Lung (tissue), 12 donors: ENCODE data around the gene CMTM5. TPM values are rescaled to one million over a fixed set of nuclear protein-coding genes. Genes with fewer than 3 reads are reported as not detected.
"Not testable (repeated sequence)": the region's sequence is repeated elsewhere in the genome, so short reads cannot be mapped to it uniquely, and the experiment has no call there.

ENCODE experiments used
- ATAC-seq: fragments of 200-7000 bp; cut with Tn5 transposase; one replicate; pipeline ENCODE4 v1.9.1; 2020; ENCODE audit warnings: moderate number of reproducible peaks; ENCODE audit not compliant: insufficient read depth, low FRiP score
- DNase-seq, 3 donors: peaks; one replicate each; pipeline ENCODE4 v3.0.0-alpha.2; 2013 to 2017
- H3K27ac ChIP-seq, 2 donors: one replicate each; pipeline ENCODE4 v1.5.1; 2013; ENCODE audit warnings: mild to moderate bottlenecking in 2 of 2, moderate library complexity in 2 of 2, control low read depth in 1 of 2, inconsistent platforms in 1 of 2, low read depth in 1 of 2, low read length in 1 of 2
- H3K27me3 ChIP-seq, 3 donors: one replicate each; pipeline ENCODE4 v1.5.1; 2013; ENCODE audit warnings: low read length in 2 of 3; ENCODE audit not compliant: control insufficient read depth in 3 of 3, insufficient read depth in 3 of 3
- H3K36me3 ChIP-seq, 4 donors: one replicate each; pipeline ENCODE4 v1.5.1; 2013; ENCODE audit warnings: low read length in 4 of 4, mild to moderate bottlenecking in 1 of 4, moderate library complexity in 1 of 4; ENCODE audit not compliant: control insufficient read depth in 4 of 4, insufficient read depth in 4 of 4
- H3K4me1 ChIP-seq, 5 donors: one replicate each; pipeline ENCODE4 v1.5.1; 2013; ENCODE audit warnings: low read length in 5 of 5, mild to moderate bottlenecking in 2 of 5, moderate library complexity in 1 of 5; ENCODE audit not compliant: control insufficient read depth in 5 of 5, insufficient read depth in 5 of 5
- H3K4me3 ChIP-seq: one replicate; pipeline ENCODE4 v1.5.1; 2013; ENCODE audit warnings: mild to moderate bottlenecking, control low read depth, moderate library complexity
- H3K9ac ChIP-seq, 2 donors: one replicate each; pipeline ENCODE4 v1.5.1; 2013; ENCODE audit warnings: low read length in 2 of 2, control low read depth in 1 of 2; ENCODE audit not compliant: insufficient read depth in 1 of 2
- H3K9me3 ChIP-seq, 4 donors: one replicate each; pipeline ENCODE4 v1.5.1; 2013; ENCODE audit warnings: low read length in 3 of 4, mild to moderate bottlenecking in 1 of 4, moderate library complexity in 1 of 4; ENCODE audit not compliant: control insufficient read depth in 4 of 4, insufficient read depth in 3 of 4
- WGBS, 2 donors: extraction: QIAGEN DNeasy Blood & Tissue Kit; methylation state at CpG; one replicate each; pipeline ENCODE4 v1.1.7; 2013; 5-methylcytosine and 5-hydroxymethylcytosine counted together
- polyA plus RNA-seq, 2 donors: library from polyadenylated mRNA; stranded (reverse); fragments of 200-250 nt; gene quantifications; one replicate each; pipeline ENCODE4 v1.2.1, GENCODE V29; 2013
- total RNA-seq, 2 donors: library from RNA; depleted of rRNA in 1 of 2; stranded (reverse); fragments of >200 nt in 1 of 2; gene quantifications; one replicate each; pipeline ENCODE4 v1.2.1, GENCODE V29; 2014 to 2021
- TF ChIP-seq, protein P1 (sequence below): IDR thresholded peaks from 2 replicates; pipeline ENCODE4 v1.5.1; 2012; ENCODE audit warnings: mild to moderate bottlenecking; ENCODE audit errors: control extremely low read depth, extremely low read depth
- donor health status: control.
- donor health status: control.
- donor health status: Bipolar disorder and iron deficiency.
- donor health status: healthy.
- donor health status: DM: yes; HTN: yes; CAD: no.

CMTM5 gene
- total and polyA plus RNA-seq, 4 donors, result 0.55 to 3.3 (median 1.4) TPM

- Histone ChIP-seq H3K4me3 (no peak overlapping the region), H3K9me3 (no peaks in the 10 kb centered on the region), H3K27me3 (no peaks in the 10 kb centered on the region), H3K36me3 (peaks cover 0 to 10% (median 0%) of the 10 kb centered on the region in 4 donors), H3K27ac (no peak overlapping the region), H3K9ac (no peak overlapping the region), H3K4me1 (no peaks in the 10 kb centered on the region)
- no peak for DNase-seq
- TF ChIP-seq, protein P1, sequence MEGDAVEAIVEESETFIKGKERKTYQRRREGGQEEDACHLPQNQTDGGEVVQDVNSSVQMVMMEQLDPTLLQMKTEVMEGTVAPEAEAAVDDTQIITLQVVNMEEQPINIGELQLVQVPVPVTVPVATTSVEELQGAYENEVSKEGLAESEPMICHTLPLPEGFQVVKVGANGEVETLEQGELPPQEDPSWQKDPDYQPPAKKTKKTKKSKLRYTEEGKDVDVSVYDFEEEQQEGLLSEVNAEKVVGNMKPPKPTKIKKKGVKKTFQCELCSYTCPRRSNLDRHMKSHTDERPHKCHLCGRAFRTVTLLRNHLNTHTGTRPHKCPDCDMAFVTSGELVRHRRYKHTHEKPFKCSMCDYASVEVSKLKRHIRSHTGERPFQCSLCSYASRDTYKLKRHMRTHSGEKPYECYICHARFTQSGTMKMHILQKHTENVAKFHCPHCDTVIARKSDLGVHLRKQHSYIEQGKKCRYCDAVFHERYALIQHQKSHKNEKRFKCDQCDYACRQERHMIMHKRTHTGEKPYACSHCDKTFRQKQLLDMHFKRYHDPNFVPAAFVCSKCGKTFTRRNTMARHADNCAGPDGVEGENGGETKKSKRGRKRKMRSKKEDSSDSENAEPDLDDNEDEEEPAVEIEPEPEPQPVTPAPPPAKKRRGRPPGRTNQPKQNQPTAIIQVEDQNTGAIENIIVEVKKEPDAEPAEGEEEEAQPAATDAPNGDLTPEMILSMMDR, result no peak
- no peak for ATAC-seq
- 88 to 91% methylated on average over 18 of the region's 18 CpGs for WGBS, 2 donors
These were observed 8.9 kb downstream of the CMTM5 start for GRCh38 chr14:23385642-23386265.

DNA sequence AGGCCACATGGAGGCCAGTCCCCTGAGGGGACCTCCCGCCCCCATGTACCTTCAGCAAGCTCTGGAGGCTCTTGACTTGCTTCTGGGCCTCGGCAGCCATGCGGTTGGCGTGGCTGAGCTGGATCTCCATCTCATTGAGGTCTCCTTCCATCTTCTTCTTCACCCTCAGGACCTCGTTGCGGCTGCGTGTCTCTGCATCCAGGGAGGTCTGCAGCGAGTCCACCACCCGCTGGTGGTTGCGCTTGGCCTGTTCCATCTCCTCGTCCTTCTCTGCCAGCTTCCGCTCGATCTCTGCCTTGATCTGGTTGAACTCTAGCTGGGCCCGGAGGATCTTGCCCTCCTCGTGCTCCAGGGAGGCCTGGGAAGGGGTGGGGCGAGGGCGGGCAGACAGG is 9.4 kb downstream of the CMTM5 start:
- H3K4me3 ChIP-seq, H3K9me3 ChIP-seq, H3K4me1 ChIP-seq, H3K9ac ChIP-seq, DNase-seq, ATAC-seq, H3K27ac ChIP-seq, H3K27me3 ChIP-seq: not testable (repeated sequence)
- 84 to 95% methylated on average over 17 of the region's 17 CpGs for WGBS, 2 donors
- H3K36me3 ChIP-seq, result peaks cover 0 to 10% (median 0%) of the 10 kb centered on the region in 4 donors

GRCh38 chr14:23386999-23387398 is 10.2 kb downstream of the CMTM5 start:
- ATAC-seq (no peak), DNase-seq (no peak)
- 82 to 97% methylated on average over 1 of the region's 1 CpG for WGBS, 2 donors
- TF ChIP-seq, protein P1, result no peak
- Histone ChIP-seq H3K9ac (no peak overlapping the region), H3K4me3 (no peak overlapping the region), H3K36me3 (peaks cover 0 to 10% (median 0%) of the 10 kb centered on the region in 4 donors), H3K27me3 (no peaks in the 10 kb centered on the region), H3K9me3 (no peaks in the 10 kb centered on the region), H3K27ac (no peak overlapping the region), H3K4me1 (no peaks in the 10 kb centered on the region)

GRCh38 chr14:23387916-23388882 is 11.4 kb downstream of the CMTM5 start:
- DNase-seq (no peak), ATAC-seq (no peak)
- 76 to 85% methylated on average over 26 of the region's 26 CpGs for WGBS, 2 donors
- TF ChIP-seq, protein P1, result no peak
- no peaks in the 10 kb centered on the region for H3K4me1 ChIP-seq
- no peaks in the 10 kb centered on the region for H3K27me3 ChIP-seq
- peaks cover 0 to 9% (median 0%) of the 10 kb centered on the region in 4 donors for H3K36me3 ChIP-seq
- H3K9me3 ChIP-seq, result no peaks in the 10 kb centered on the region
- H3K9ac ChIP-seq, result no peak overlapping the region
- no peak overlapping the region for H3K4me3 ChIP-seq
- no peak overlapping the region for H3K27ac ChIP-seq
